T-helper 1 cell treated with Interleukin-12 subunit alpha and Interleukin-12 subunit beta and Interleukin-4 antibody, amounts not matched to agents 30 ng/mL and 1 ng/mL, for 36 hours (primary cell): ENCODE data around the gene FAM170A. TPM values are rescaled to one million over a fixed set of nuclear protein-coding genes. Genes with fewer than 3 reads are reported as not detected.

Experiments
- intact Hi-C: fragments of 100-400 bp; cut with micrococcal nuclease; formaldehyde crosslinking; loops from one replicate; pipeline ENCODE4 v1.15.1; 2024
- total RNA-seq: library from RNA; stranded (reverse); gene quantifications from 2 replicates; pipeline ENCODE4 v1.2.3, GENCODE V29; 2022

Gene FAM170A, protein sequence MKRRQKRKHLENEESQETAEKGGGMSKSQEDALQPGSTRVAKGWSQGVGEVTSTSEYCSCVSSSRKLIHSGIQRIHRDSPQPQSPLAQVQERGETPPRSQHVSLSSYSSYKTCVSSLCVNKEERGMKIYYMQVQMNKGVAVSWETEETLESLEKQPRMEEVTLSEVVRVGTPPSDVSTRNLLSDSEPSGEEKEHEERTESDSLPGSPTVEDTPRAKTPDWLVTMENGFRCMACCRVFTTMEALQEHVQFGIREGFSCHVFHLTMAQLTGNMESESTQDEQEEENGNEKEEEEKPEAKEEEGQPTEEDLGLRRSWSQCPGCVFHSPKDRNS
- not detected in 2 replicates for total RNA-seq

- intact Hi-C loops, result no loop called here
Observed at GRCh38 chr5:119629339-119629738, at the start of gene FAM170A. FAM170A (plus strand) TSS chr5:119629558; CDS start chr5:119629769, 211 bp downstream.

- intact Hi-C loops, result no loop called here
Observed at GRCh38 chr5:119582987-119583386, 46.4 kb upstream of the FAM170A start.

DNA sequence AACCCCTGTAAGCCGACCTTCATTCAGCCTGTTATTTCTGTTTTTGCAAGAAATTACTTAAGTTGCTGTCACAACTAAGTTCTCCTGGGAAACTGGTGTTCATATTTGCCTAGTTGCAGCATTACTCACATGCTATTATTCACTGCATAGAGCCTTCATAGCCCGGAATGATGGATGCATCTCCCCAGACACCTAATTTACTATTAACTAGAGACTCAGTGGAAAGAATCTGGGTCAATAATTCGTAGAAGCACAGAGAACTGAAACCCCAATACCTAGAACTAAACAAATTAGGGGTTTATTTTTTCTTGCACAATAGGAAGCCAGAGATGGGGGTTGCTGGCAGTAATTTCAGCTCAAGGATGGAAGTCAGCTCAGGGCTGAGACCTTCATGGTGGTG lies 45.7 kb upstream of the FAM170A start:
- intact Hi-C loops, result no loop called here

- intact Hi-C loops, result no loop called here
Observed at GRCh38 chr5:119596046-119596445, 33.3 kb upstream of the FAM170A start.

- intact Hi-C loops, result no loop called here
Observed at GRCh38 chr5:119597728-119598298, 31.5 kb upstream of the FAM170A start.

- intact Hi-C loops, result no loop called here
Observed at GRCh38 chr5:119613937-119614336, 15.4 kb upstream of the FAM170A start.

GRCh38 chr5:119614838-119615237 lies 14.5 kb upstream of the FAM170A start:
- intact Hi-C loops, result no loop called here

DNA sequence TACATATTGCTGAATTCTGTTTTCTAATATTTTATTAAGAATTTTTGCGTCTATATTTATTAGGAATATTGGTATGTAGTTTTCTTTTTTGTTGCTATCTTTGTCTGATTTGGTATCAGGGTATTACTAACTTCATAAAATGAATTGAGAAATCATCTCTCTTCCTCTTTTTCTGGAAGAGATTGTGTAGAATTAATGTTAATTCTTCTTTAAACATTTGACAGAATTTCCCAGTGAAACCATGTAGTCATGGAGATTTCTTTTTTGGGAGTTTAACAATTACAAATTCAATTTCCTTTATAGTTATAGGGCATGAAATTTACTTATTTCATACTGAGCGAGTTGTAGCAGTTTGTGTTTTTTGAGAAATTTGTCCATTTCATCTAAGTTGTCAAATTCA lies 3.3 kb upstream of the FAM170A start:
- intact Hi-C loops, result no loop called here

GRCh38 chr5:119630752-119631440 lies 1.5 kb downstream of the FAM170A start:
- intact Hi-C loops, result no loop called here

- intact Hi-C loops, result no loop called here
Observed at GRCh38 chr5:119631660-119632059, 2.3 kb downstream of the FAM170A start.

GRCh38 chr5:119651486-119651885 lies 22.1 kb downstream of the FAM170A start:
- intact Hi-C loops, result no loop called here

DNA sequence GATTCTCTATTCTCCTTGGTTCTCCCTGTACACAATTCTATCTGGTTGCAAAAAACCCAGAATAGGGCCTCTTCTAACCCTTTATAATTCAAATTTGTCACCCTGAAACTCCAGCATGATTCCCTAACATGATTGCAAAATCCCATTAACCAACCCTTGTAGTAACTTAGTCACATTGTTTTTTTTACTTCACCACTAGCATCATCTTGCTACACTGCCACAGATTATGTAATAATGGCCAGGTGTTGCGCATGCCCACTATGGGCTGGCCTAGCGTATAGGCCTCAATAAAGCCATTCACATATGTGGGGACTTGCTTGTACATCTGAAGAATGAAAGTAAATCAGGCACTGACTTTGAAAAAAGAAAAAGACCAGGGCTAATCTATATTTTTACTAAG lies 25.7 kb downstream of the FAM170A start:
- intact Hi-C loops, result no loop called here

GRCh38 chr5:119656023-119656422 lies 26.7 kb downstream of the FAM170A start:
- intact Hi-C loops, result no loop called here

GRCh38 chr5:119666542-119666941 lies 37.2 kb downstream of the FAM170A start:
- intact Hi-C loops, result no loop called here

DNA sequence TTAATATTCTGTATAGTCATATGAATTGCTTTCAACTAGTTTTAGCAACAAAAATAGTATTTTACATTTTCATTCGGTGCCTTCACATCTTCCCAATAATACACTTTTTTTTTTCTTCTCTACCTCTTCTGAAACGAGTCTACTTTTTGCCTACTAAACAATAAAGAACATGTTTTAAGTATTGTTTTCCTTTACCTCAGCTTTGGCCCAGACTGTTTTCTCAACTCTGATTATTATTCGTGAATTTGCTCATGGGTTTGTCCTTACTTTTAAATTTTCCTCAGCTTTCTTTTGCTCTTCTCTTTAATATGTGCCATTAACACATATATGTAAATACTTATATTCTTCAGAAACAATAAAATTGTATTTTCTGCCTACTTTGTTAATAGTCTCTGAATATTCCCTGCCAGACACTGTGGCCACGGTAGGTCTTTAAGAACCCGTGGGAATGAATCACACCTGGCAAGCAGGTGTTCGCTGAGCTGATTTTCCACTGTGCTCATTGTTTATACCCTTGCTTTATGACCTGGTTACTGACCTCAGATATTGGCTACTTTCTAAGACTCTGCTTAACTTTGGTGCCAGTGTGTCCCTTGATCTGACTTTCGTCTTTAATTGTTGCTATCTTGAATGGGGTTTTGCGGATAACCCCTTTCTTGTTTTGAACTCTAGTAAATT lies 49.1 kb downstream of the FAM170A start:
- intact Hi-C loops, result no loop called here

GRCh38 chr5:119680080-119680479 lies 50.7 kb downstream of the FAM170A start:
- intact Hi-C loops, result no loop called here

- intact Hi-C loops, result no loop called here
Observed at GRCh38 chr5:119681734-119682133, 52.4 kb downstream of the FAM170A start.

- intact Hi-C loops, result no loop called here
Observed at GRCh38 chr5:119682372-119682771, 53.0 kb downstream of the FAM170A start.
